ENCODE results near the gene ACTA1. TPM values are rescaled to one million over a fixed set of nuclear protein-coding genes. Genes with fewer than 3 reads are reported as not detected.

ACTA1 gene
- total RNA-seq (2022; extraction: Qiagen RNA extraction): 0.07 to 0.21 TPM (median 0.10 TPM) in 4 of 5 replicates, not detected in the other

DNA sequence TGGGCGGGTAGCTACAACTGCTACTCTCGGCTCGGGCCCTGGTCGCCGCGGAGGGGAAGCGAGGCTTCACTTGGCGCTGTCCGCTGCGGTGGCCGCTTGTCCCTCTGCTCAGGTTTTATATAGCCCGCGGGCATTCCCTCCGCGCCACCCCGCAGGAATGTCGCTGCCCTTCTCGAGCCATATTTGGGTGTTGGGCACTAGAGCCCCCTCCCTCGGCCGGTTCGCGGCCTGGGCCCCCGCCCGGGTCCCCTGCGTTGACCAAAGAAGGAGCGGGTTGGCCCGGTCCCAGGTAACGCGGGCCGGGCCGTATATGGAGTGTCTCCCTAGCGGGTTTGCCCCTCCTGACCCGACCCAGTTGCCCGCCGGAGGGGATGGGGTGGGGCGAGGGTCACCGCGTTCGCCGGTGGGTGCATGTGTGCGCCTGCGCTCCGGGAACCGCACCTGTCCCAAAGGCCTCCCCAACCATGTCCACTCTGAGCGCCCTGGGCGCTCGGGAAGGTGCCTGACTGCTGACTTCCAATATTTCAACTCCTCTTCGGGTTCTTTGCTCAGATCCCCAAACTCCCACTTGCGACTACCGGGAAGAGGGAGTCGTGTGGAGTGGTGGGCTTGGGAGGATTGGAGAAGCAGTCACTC is at the start of gene ACTA1:
Gene ACTA1 (minus strand): TSS at position 90 of the 636 bp plus-strand sequence. CDS start 979 bp downstream, outside the sequence.

Other genes with a start within 250 kb of the ACTA1 start
- gene RAB4A, start 163.0 kb downstream of the ACTA1 start, total RNA-seq (2022; extraction: Qiagen RNA extraction): 38.8 to 56.0 TPM (median 54.7 TPM) in 5 replicates
- 4.8 to 7.1 TPM (median 5.8 TPM) in 5 replicates for gene CCSAP, start 91.0 kb downstream of the ACTA1 start, total RNA-seq (2022; extraction: Qiagen RNA extraction)
- 18.7 to 26.7 TPM (median 22.7 TPM) in 5 replicates for gene NUP133, start 74.2 kb upstream of the ACTA1 start, total RNA-seq (2022; extraction: Qiagen RNA extraction)
- 15.5 to 23.9 TPM (median 19.1 TPM) in 5 replicates for gene ABCB10, start 124.6 kb upstream of the ACTA1 start, total RNA-seq (2022; extraction: Qiagen RNA extraction)
- gene TAF5L, start 192.0 kb upstream of the ACTA1 start, total RNA-seq (2022; extraction: Qiagen RNA extraction): 23.3 to 26.4 TPM (median 23.4 TPM) in 5 replicates
- 14.0 to 16.6 TPM (median 14.2 TPM) in 5 replicates for gene URB2, start 192.2 kb upstream of the ACTA1 start, total RNA-seq (2022; extraction: Qiagen RNA extraction)

Data from A549 treated with Hydrocortisone at 1 μM for 4 hours (cell line).